Muscle of leg (tissue), 11 donors: ENCODE measurements around the gene STAT6. TPM values are rescaled to one million over a fixed set of nuclear protein-coding genes. Genes with fewer than 3 reads are reported as not detected.
A peak's percentile ranks its signal among the peaks of the same experiment; 100 is the strongest.
"Not testable (repeated sequence)": the region's sequence is repeated elsewhere in the genome, so short reads cannot be mapped to it uniquely, and the experiment has no call there.

ENCODE experiments used
- DNase-seq: peaks from one replicate; pipeline ENCODE4 v3.0.0; 2013
- H3K27ac ChIP-seq: one replicate; pipeline ENCODE4 v1.5.1; 2013; ENCODE audit warnings: mild to moderate bottlenecking, low read length, control low read depth
- H3K27me3 ChIP-seq: one replicate; pipeline ENCODE4 v1.6.1; 2013; ENCODE audit warnings: low read length; ENCODE audit not compliant: control insufficient read depth, insufficient read depth
- H3K36me3 ChIP-seq: one replicate; pipeline ENCODE4 v1.6.1; 2013; ENCODE audit warnings: low read length; ENCODE audit not compliant: control insufficient read depth, insufficient read depth
- H3K4me1 ChIP-seq: one replicate; pipeline ENCODE4 v1.6.1; 2013; ENCODE audit warnings: low read length; ENCODE audit not compliant: control insufficient read depth, insufficient read depth
- H3K4me3 ChIP-seq: one replicate; pipeline ENCODE4 v1.5.1; 2013; ENCODE audit warnings: low read length, control low read depth
- H3K9me3 ChIP-seq: replicated peaks from 2 replicates; pipeline ENCODE4 v1.6.1; 2013; ENCODE audit warnings: low read depth, low read length; ENCODE audit not compliant: control insufficient read depth
- WGBS: methylation state at CpG from one replicate; pipeline ENCODE4 v1.1.5; 2013; ENCODE audit warnings: missing lambda C conversion rate; ENCODE audit not compliant: insufficient coverage; 5-methylcytosine and 5-hydroxymethylcytosine counted together
- polyA plus RNA-seq, 8 donors: library from polyadenylated mRNA; unstranded; fragments of 120-200 nt; gene quantifications; one replicate each; pipeline versions ENCODE4 v1.2.1 to v1.2.3, GENCODE V29; 2013; ENCODE audit warnings: inconsistent platforms in 1 of 8, low replicate concordance in 1 of 8; ENCODE audit not compliant: insufficient read length in 8 of 8, insufficient read depth in 1 of 8
- total RNA-seq: library from RNA; stranded (reverse); fragments of 120-200 nt; gene quantifications from one replicate; pipeline ENCODE4 v1.2.4, GENCODE V29; 2013

STAT6 gene
- total and polyA plus RNA-seq, 9 donors: 26.9 to 56.3 (median 36.4) TPM

- peaks cover 22% of the 10 kb centered on the region for H3K27me3 ChIP-seq
- peaks cover 44% of the 10 kb centered on the region for H3K4me1 ChIP-seq
- WGBS: 0% methylated on average over 40 of the region's 57 CpGs
- H3K27ac ChIP-seq: peak within 1 kb of the TSS; percentile 97
- H3K4me3 ChIP-seq: peak within 1 kb of the TSS; percentile 95
- H3K9me3 ChIP-seq: no peaks in the 10 kb centered on the region
- peaks cover 10% of the 10 kb centered on the region for H3K36me3 ChIP-seq
- peak; percentile 96 for DNase-seq
These were observed 16.8 kb upstream of the STAT6 start, which contains the start of gene LRP1 for GRCh38 chr12:57127726-57128518. LRP1 (plus strand) TSS chr12:57128483; CDS start chr12:57128965, 482 bp downstream.

DNA sequence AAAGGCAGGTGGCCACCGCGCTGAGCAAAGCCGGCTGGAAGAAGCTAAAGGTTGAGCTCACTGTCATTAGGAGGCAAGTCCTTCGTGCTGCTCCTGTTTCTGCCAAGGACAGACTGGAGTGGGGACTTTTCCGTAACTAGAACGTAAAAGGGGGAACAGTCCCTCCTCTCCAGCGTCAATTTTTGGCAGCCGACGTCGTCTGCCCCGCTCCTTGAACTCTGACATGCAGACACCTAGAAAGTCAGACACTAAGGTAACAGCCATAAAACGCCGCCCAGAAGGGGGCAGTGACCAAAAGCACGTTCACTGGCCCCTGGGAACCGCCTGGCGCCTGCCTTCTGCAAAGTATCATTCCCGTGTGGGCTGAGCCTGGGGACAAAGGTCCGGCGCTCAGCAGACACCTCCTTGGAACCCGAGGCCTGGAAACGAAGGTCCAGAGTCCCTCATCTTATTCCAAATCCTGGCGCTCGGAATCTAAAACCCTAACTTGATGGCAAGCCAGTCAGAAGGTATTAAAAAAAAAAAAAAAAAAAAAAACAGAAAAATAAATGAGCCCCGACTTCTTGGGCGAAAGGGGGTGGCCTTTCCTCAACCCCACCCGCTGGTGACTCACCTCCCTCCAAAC is 16.1 kb upstream of the STAT6 start:
- WGBS: 3% methylated on average over 20 of the region's 26 CpGs
- Histone ChIP-seq H3K9me3 (no peaks in the 10 kb centered on the region), H3K36me3 (peaks cover 4% of the 10 kb centered on the region), H3K4me3 (peak overlapping the region; percentile 95), H3K27ac (peak overlapping the region; percentile 97), H3K27me3 (peaks cover 22% of the 10 kb centered on the region), H3K4me1 (peaks cover 37% of the 10 kb centered on the region)
- DNase-seq: peak; percentile 63

DNA sequence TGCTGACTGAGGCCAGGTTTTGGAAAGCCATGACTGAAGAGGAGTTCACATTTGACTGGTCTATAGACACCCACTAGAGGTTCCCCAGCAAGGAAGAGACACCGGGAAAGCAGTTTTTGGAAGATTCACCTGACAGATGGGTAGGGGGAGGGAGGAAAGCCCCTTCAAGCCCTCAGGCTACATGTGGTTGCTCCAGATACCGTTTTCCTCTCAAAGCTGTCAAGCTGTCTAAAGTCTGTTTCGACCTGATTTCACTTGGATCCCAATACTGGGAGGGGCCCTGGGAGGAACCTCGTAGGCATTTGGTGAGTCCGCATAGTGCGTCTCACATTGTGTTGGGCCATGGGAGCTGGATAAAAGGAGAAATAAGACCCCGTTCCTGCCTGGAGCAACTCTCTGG is 15.4 kb upstream of the STAT6 start:
- Histone ChIP-seq H3K27ac (no peak overlapping the region), H3K4me3 (no peak overlapping the region), H3K36me3 (no peaks in the 10 kb centered on the region), H3K27me3 (peaks cover 22% of the 10 kb centered on the region), H3K9me3 (no peaks in the 10 kb centered on the region), H3K4me1 (peaks cover 30% of the 10 kb centered on the region)
- no peak for DNase-seq
- 17% methylated on average over 7 of the region's 7 CpGs for WGBS

GRCh38 chr12:57126061-57126460 is 14.9 kb upstream of the STAT6 start:
- Histone ChIP-seq H3K4me3 (no peak overlapping the region), H3K9me3 (no peaks in the 10 kb centered on the region), H3K27me3 (peaks cover 22% of the 10 kb centered on the region), H3K27ac (no peak overlapping the region), H3K4me1 (peaks cover 25% of the 10 kb centered on the region), H3K36me3 (no peaks in the 10 kb centered on the region)
- no peak for DNase-seq
- WGBS: 95% methylated on average over 4 of the region's 11 CpGs

DNA sequence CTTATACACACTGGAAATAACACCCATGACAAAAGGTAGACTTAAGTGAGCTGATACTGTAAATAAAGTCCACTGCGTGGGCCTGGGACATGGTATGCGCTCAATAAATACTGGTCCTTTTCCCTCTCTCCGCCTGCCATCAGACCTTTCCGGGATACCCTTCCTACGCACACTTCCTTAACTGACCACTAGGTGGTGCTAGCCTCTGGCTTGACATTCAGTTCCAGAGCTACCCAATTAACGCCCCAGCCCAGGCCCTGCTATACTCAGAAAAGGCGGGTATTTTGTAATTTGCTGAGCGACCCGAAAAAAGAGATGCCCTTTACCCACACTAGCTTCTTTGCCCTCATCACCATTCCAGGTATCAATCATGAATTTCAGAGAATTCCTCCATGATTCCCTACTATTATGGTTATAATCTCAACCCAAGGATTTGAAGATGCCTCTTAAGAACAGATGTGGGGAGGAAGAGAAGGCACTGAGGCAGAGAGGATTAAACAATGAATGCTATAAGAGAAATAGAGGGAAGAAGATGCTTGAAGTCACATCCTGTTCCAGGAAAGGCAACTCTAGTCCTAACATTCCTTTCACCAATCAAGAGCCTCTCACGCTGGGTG is 13.2 kb upstream of the STAT6 start:
- Histone ChIP-seq H3K4me1 (peaks cover 14% of the 10 kb centered on the region), H3K4me3 (no peak overlapping the region), H3K27ac (no peak overlapping the region), H3K27me3 (peaks cover 18% of the 10 kb centered on the region), H3K9me3 (no peaks in the 10 kb centered on the region), H3K36me3 (no peaks in the 10 kb centered on the region)
- peak; percentile 87 for DNase-seq
- 7% methylated on average over 8 of the region's 10 CpGs for WGBS

GRCh38 chr12:57123813-57124212 is 12.7 kb upstream of the STAT6 start:
- no CpG with 5 or more reads among the region's 2 CpGs for WGBS
- DNase-seq: no peak
- Histone ChIP-seq H3K4me1 (peaks cover 12% of the 10 kb centered on the region), H3K27ac (no peak overlapping the region), H3K4me3 (no peak overlapping the region), H3K36me3 (no peaks in the 10 kb centered on the region), H3K9me3 (no peaks in the 10 kb centered on the region), H3K27me3 (peaks cover 15% of the 10 kb centered on the region)

GRCh38 chr12:57120718-57121117 is 9.6 kb upstream of the STAT6 start:
- not testable (repeated sequence) for H3K36me3 ChIP-seq, DNase-seq, H3K27me3 ChIP-seq, H3K4me1 ChIP-seq, H3K27ac ChIP-seq, H3K9me3 ChIP-seq, H3K4me3 ChIP-seq
- WGBS: 92% methylated on average over 7 of the region's 11 CpGs

GRCh38 chr12:57119294-57120085 is 8.3 kb upstream of the STAT6 start:
- no peak overlapping the region for H3K4me3 ChIP-seq
- no peak for DNase-seq
- no peaks in the 10 kb centered on the region for H3K4me1 ChIP-seq
- H3K9me3 ChIP-seq: no peaks in the 10 kb centered on the region
- no peak overlapping the region for H3K27ac ChIP-seq
- H3K36me3 ChIP-seq: no peaks in the 10 kb centered on the region
- H3K27me3 ChIP-seq: no peaks in the 10 kb centered on the region
- WGBS: no CpG with 5 or more reads among the region's 5 CpGs

- peak; percentile 61 for DNase-seq
- no peak overlapping the region for H3K4me3 ChIP-seq
- no CpG with 5 or more reads among the region's 1 CpG for WGBS
- H3K27me3 ChIP-seq: no peaks in the 10 kb centered on the region
- H3K36me3 ChIP-seq: no peaks in the 10 kb centered on the region
- no peaks in the 10 kb centered on the region for H3K9me3 ChIP-seq
- H3K27ac ChIP-seq: no peak overlapping the region
- no peaks in the 10 kb centered on the region for H3K4me1 ChIP-seq
These were observed 7.6 kb upstream of the STAT6 start for GRCh38 chr12:57118711-57119271.
